Measurements from ENCODE around the gene B3GAT3. TPM values are rescaled to one million over a fixed set of nuclear protein-coding genes. Genes with fewer than 3 reads are reported as not detected.
"Not testable (repeated sequence)": the region's sequence is repeated elsewhere in the genome, so short reads cannot be mapped to it uniquely, and the experiment has no call there.

Gene B3GAT3
- polyA plus RNA-seq, 3 donors: 18.5 to 44.9 (median 19.0) TPM

DNA sequence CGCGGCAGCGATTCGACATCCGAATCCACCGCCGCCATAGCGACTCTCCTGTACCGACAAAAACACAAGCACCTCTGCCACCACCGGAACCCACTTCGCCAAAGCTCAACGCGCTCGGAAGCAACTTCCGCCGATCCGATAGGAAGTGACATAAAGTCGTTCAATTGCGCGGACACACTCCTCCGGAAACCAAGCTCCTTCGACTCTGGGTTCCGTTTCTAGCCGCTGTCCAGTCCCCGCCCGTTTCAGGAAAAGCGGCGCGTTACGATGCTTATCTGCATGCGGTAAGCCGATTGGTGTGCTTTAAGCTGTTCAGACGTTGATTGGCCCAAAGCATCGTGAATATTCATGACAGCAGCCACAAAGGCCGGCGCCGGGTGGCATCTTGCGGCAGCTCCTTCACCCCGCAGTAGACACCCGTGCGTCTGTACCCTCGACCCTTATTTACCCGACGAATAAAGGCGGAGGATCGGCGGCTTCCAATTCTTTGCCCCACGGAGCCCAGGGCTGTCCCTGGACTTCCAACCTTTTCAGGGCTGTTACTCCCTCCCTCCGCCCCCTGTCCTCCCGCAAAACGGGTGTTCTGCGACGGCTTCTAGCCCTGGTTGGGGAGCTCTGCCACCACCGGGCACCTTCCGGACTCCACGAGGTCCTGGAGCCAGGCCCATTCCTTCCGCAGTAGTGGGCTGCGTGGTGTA is 30.2 kb downstream of the B3GAT3 start, which contains the start of gene TUT1:
Gene TUT1, minus strand, starts transcription at position 76 of the 698 bp plus-strand sequence. Its CDS starts 38 bp downstream, at position 38.
- Histone ChIP-seq H3K36me3 (replicated peaks in 1 of 2; ENCODE audit: control insufficient read depth in 1 of 2, insufficient read depth in 2 of 2, low read length in 2 of 2) (peaks cover 41 to 54% of the 10 kb centered on the region in 2 donors), H3K4me1 (ENCODE audit: control insufficient read depth in 1 of 2, insufficient read depth in 2 of 2, low read length in 2 of 2) (peaks cover 27 to 41% of the 10 kb centered on the region in 2 donors), H3K27me3 (ENCODE audit: control insufficient read depth in 2 of 2, insufficient read depth in 2 of 2, low read length in 2 of 2) (no peaks in the 10 kb centered on the region), H3K4me3 (replicated peaks in 1 of 3; ENCODE audit: low read depth in 2 of 3, low read length in 3 of 3) (peak within 1 kb of the TSS; percentile 67 to 98 (median 82)), H3K27ac (ENCODE audit: low read depth in 1 of 2, low read length in 2 of 2) (peak within 1 kb of the TSS; percentile 91 to 96), H3K4me2 (replicated peaks; ENCODE audit: extremely low read depth, low read length, poor library complexity, severe bottlenecking) (peak within 1 kb of the TSS; percentile 90), H4K20me1 (ENCODE audit: insufficient read depth, low read length) (peaks cover 26% of the 10 kb centered on the region), H3K9me3 (replicated peaks in 1 of 2; ENCODE audit: control insufficient read depth in 1 of 2, insufficient read depth in 1 of 2, low read length in 2 of 2) (no peaks in the 10 kb centered on the region), H3K9ac (ENCODE audit: insufficient read depth, low read length, poor library complexity, severe bottlenecking) (peak within 1 kb of the TSS; percentile 86), H3K79me2 (ENCODE audit: insufficient read depth, low read length) (peaks cover 24% of the 10 kb centered on the region), H2AFZ (ENCODE audit: insufficient read depth, low read depth, low read length, poor library complexity, severe bottlenecking) (peak within 1 kb of the TSS; percentile 94)
- peak within 1 kb of the TSS; percentile 92 to 95 for H3K4me3 Mint-ChIP-seq
- intact Hi-C loops (cut with micrococcal nuclease): loop anchor here (2.0 to 10.0 kb wide), 5 partner anchors 17 to 273 kb away; partner anchors contain the start of genes BSCL2 (in 2 of the 2), GNG3 (in 2 of the 2), INTS5 (in 1 of the 2) and TMEM179B (in 1 of the 2)
- peaks cover 0 to 2% (median 0%) of the 10 kb centered on the region in 3 donors for H3K27me3 Mint-ChIP-seq (ENCODE audit: low read depth in 3 of 3)
- TF ChIP-seq, protein P1, sequence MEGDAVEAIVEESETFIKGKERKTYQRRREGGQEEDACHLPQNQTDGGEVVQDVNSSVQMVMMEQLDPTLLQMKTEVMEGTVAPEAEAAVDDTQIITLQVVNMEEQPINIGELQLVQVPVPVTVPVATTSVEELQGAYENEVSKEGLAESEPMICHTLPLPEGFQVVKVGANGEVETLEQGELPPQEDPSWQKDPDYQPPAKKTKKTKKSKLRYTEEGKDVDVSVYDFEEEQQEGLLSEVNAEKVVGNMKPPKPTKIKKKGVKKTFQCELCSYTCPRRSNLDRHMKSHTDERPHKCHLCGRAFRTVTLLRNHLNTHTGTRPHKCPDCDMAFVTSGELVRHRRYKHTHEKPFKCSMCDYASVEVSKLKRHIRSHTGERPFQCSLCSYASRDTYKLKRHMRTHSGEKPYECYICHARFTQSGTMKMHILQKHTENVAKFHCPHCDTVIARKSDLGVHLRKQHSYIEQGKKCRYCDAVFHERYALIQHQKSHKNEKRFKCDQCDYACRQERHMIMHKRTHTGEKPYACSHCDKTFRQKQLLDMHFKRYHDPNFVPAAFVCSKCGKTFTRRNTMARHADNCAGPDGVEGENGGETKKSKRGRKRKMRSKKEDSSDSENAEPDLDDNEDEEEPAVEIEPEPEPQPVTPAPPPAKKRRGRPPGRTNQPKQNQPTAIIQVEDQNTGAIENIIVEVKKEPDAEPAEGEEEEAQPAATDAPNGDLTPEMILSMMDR (IDR thresholded peaks at IDR 0.05): peak; percentile 19
- H3K27ac Mint-ChIP-seq: peak within 1 kb of the TSS; percentile 95 to 99 (median 98)
- peaks cover 0 to 2% (median 0%) of the 10 kb centered on the region in 7 donors for H3K9me3 Mint-ChIP-seq
- peaks cover 52 to 58% of the 10 kb centered on the region in 2 donors for H3K36me3 Mint-ChIP-seq
- H3K4me1 Mint-ChIP-seq: peaks cover 33% of the 10 kb centered on the region
- peak; percentile 98 to 99 (median 99) for DNase-seq
- under 1% methylated on average over 58 of the region's 58 CpGs for WGBS (ENCODE audit: insufficient coverage)

- no peaks in the 10 kb centered on the region for H3K27me3 ChIP-seq (ENCODE audit: control insufficient read depth in 2 of 2, insufficient read depth in 2 of 2, low read length in 2 of 2)
- Mint-ChIP-seq H3K4me1 (peaks cover 33% of the 10 kb centered on the region), H3K27ac (peak overlapping the region in 2 of 7 donors; percentile 25 to 58), H3K27me3 (ENCODE audit: low read depth in 3 of 3) (peaks cover 0 to 2% (median 0%) of the 10 kb centered on the region in 3 donors), H3K9me3 (peaks cover 0 to 2% (median 0%) of the 10 kb centered on the region in 7 donors), H3K36me3 (peaks cover 33 to 51% of the 10 kb centered on the region in 2 donors), H3K4me3 (no peak overlapping the region)
- H3K4me2 ChIP-seq (replicated peaks; ENCODE audit: extremely low read depth, low read length, poor library complexity, severe bottlenecking): no peak overlapping the region
- peaks cover 29% of the 10 kb centered on the region for H3K79me2 ChIP-seq (ENCODE audit: insufficient read depth, low read length)
- no peak for DNase-seq
- intact Hi-C loops (cut with micrococcal nuclease): no loop called here
- no peak overlapping the region for H2AFZ ChIP-seq (ENCODE audit: insufficient read depth, low read depth, low read length, poor library complexity, severe bottlenecking)
- H3K27ac ChIP-seq (ENCODE audit: low read depth in 1 of 2, low read length in 2 of 2): no peak overlapping the region
- H3K36me3 ChIP-seq (replicated peaks in 1 of 2; ENCODE audit: control insufficient read depth in 1 of 2, insufficient read depth in 2 of 2, low read length in 2 of 2): peaks cover 28 to 43% of the 10 kb centered on the region in 2 donors
- 87% methylated on average over 12 of the region's 18 CpGs for WGBS (ENCODE audit: insufficient coverage)
- peaks cover 27 to 40% of the 10 kb centered on the region in 2 donors for H3K4me1 ChIP-seq (ENCODE audit: control insufficient read depth in 1 of 2, insufficient read depth in 2 of 2, low read length in 2 of 2)
- no peak overlapping the region for H3K4me3 ChIP-seq (replicated peaks in 1 of 3; ENCODE audit: low read depth in 2 of 3, low read length in 3 of 3)
- TF ChIP-seq, protein P1 (IDR thresholded peaks at IDR 0.05): peak; percentile 17
- no peak overlapping the region for H3K9ac ChIP-seq (ENCODE audit: insufficient read depth, low read length, poor library complexity, severe bottlenecking)
- no peaks in the 10 kb centered on the region for H3K9me3 ChIP-seq (replicated peaks in 1 of 2; ENCODE audit: control insufficient read depth in 1 of 2, insufficient read depth in 1 of 2, low read length in 2 of 2)
- peaks cover 9% of the 10 kb centered on the region for H4K20me1 ChIP-seq (ENCODE audit: insufficient read depth, low read length)
Observed at GRCh38 chr11:62588966-62589637, 32.7 kb downstream of the B3GAT3 start.

- H3K27ac ChIP-seq (ENCODE audit: low read depth in 1 of 2, low read length in 2 of 2); H2AFZ ChIP-seq (ENCODE audit: insufficient read depth, low read depth, low read length, poor library complexity, severe bottlenecking); H3K4me2 ChIP-seq (replicated peaks; ENCODE audit: extremely low read depth, low read length, poor library complexity, severe bottlenecking); H3K27me3 ChIP-seq (ENCODE audit: control insufficient read depth in 2 of 2, insufficient read depth in 2 of 2, low read length in 2 of 2); H3K4me3 Mint-ChIP-seq; H3K9me3 Mint-ChIP-seq; H3K27me3 Mint-ChIP-seq (ENCODE audit: low read depth in 3 of 3); H3K4me1 Mint-ChIP-seq; H3K4me3 ChIP-seq (replicated peaks in 1 of 3; ENCODE audit: low read depth in 2 of 3, low read length in 3 of 3); DNase-seq; intact Hi-C loops (cut with micrococcal nuclease); H3K4me1 ChIP-seq (ENCODE audit: control insufficient read depth in 1 of 2, insufficient read depth in 2 of 2, low read length in 2 of 2); H4K20me1 ChIP-seq (ENCODE audit: insufficient read depth, low read length); H3K9ac ChIP-seq (ENCODE audit: insufficient read depth, low read length, poor library complexity, severe bottlenecking); H3K9me3 ChIP-seq (replicated peaks in 1 of 2; ENCODE audit: control insufficient read depth in 1 of 2, insufficient read depth in 1 of 2, low read length in 2 of 2): not testable (repeated sequence)
- H3K79me2 ChIP-seq (ENCODE audit: insufficient read depth, low read length): peaks cover 16% of the 10 kb centered on the region
- 98% methylated on average over 7 of the region's 7 CpGs for WGBS (ENCODE audit: insufficient coverage)
- peak overlapping the region in 1 of 7 donors; percentile 30 for H3K27ac Mint-ChIP-seq
- peaks cover 41 to 65% of the 10 kb centered on the region in 2 donors for H3K36me3 Mint-ChIP-seq
- peaks cover 37 to 63% of the 10 kb centered on the region in 2 donors for H3K36me3 ChIP-seq (replicated peaks in 1 of 2; ENCODE audit: control insufficient read depth in 1 of 2, insufficient read depth in 2 of 2, low read length in 2 of 2)
Observed at GRCh38 chr11:62585356-62585755, 36.4 kb downstream of the B3GAT3 start.

Measured in CD14-positive monocyte (primary cell).